CD4-positive, alpha-beta T cell treated with Interleukin-10 for 1 hour (primary cell): ENCODE measurements around the gene SHB.
"Not testable (repeated sequence)": the region's sequence is repeated elsewhere in the genome, so short reads cannot be mapped to it uniquely, and the experiment has no call there.

Source experiments
- DNase-seq: peaks from one replicate; pipeline ENCODE4 v3.0.0-alpha.2; 2020

SHB gene

DNA sequence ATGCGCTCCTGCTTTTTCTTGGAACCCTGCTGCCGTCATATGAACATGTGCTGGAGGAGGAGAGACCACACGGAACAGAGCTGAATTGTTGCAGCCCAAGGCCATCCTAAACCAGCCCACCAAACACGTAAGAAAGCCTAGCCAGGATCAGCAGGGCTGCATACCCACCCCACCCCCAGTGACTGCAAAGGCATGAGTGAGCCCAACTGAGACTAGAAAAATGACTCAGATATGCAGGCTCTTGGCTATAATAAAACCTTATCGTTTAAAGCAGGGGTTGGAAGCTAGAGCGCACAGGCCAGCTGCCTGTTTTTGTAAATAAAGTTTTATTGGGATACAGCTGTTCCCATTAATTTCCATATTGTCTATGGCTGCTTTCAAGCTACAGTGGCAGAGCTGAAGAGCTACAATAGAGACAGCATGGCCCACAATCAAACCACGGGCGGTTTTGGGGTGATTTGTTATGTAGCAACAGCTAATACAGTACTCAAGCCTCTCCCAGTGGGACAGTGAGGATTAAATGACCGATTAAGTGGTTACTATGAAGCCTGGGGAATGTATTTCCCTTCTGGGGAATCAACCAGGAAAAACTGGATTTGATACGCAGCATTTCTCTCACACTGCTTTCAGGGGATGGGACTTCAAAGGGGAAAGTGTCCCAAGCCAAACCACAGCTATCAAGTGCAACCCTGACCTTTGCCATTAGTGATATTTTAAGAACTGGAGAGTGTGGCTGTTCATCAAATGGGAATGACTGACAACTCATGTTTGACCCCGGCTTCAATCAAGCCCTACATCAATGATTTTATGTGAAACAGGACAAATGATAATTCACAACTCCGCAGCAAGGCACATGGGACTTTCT, 6.3 kb downstream of the SHB start:
- DNase-seq, result no peak

DNA sequence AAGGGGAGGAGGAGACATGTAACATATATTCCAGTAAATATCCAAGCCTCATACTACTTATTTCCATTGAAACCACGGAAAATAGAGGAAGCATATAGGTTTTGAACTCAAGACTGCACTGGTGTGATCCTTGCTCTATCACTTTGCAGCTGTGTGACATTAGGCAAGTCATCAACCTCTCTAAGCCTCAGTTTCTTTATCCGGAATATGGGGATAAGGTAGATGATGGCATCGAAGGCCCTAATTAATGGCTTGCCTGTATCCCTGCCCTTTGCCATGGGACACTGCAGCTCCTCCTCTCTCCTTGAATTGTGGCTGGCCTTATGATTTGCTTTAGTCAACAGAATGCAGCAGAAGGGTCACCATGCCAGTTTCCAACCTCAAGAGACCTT, 6.9 kb downstream of the SHB start:
- DNase-seq, result no peak

DNA sequence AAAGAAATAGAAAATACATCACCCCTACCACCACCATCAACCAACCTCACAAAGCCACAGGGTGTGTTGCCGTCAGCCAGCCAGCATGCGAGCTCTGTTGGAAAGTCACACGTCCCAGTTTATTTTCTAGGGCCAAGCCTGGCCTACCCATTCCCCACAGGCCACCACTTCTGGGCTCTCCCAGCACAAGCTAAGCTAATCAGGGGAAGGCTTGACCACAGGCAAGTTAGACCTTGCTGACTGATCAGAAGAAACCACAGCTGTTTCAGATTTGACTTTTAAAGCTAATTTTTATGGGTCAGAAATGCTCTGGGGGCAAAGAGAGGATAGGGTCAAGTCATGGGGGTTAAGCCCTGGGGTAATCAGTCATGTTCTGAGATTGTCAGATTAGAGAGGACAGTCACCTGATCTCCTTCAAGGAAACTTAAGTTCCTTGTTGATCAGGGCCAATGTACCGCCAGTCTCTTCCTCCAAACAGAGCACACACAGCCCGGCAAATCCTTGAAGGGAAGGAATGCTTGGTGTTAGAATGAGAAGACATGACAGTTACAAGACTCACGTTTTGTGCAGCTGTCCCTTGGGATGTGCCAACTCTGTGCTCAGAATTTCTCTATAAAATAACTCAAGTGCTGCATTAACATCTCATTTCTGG, 7.6 kb downstream of the SHB start:
- no peak for DNase-seq

DNA sequence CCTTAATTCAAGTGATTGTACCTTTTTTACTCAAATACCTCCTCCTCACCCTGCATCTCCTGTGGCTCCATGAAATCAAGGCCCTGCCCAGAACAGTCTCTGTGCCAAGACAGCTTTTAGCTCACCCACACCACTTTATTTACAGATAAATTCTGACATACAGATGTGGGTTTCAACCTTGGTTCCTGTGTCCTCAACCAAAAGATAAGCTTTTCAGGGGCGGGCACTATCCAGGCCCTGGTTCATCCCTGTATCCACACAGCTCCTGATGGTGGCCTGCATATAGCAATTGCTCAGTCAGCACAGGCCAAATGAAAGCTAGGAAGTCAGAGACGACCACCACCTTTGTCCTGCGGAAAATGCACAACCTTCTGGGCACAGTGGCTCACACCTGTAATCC, 8.3 kb downstream of the SHB start:
- DNase-seq, result no peak

DNA sequence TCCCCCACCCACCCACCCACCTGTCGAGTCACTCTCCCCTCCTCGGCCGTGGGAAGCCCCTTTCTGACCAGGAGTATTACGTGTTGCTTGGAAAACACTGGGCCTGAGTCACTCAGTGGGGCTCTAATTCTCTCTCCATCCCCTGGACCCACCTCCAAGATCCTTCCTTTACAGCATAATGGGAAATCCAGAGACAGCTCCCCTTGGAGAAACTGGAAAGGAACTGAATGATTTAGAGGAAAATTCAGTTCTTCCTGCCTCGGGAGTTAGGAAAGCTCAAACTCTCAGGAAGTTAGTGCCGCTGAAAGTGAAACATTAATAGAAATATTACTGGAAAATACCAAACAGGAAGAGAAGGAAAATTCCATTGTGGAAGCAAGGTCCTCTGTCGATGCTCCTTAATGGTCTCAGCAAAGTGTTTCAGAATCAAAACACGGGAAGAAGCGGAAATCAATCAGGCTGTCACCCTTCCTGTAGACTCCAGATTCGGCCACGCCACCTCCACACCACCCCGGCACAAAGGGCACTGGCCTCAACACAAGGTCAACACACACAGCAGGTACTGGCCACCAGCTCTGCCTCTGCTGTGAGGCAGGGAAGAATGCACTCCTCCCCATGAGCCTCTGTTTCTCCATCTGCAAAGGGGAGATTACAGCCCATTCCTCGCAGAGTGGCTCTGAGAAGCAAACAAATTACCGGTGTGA, 9.6 kb downstream of the SHB start:
- no peak for DNase-seq

DNA sequence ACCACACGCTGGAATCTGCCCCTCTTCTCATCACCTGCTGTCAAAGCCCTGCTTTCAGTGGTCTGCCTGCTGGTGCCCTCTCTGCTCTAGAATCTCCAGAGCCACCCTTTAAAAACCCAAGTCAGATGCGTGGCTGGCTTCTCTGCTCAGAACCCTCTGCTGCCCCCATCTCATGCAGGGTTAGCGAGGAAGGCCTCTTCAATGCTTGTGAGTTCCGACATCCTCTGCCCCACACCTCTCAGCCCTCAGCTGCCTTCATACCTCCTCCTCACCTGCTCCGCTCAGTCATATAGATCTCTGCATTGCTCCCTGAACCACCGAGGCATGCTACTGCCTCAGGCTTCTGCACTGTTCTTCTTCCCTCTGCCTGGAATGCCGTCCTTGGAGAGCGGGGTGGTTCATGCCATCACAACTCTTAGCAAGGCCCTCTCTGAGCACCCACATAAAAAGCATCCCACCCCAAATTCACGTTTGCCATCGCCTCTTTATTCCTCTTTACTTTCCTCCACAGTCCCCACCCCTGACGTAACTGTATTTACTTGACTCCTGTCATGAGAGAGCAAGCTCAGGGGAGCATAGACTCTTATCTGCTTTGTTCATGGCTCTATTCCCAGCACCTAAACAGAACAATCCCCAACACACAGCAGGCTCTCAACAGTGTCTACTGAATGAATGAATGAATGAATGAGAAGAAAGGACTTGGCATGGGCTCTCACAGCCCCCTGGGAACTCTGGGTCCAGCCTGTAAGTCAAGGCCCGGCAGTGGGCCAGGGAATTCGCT, 10.4 kb downstream of the SHB start:
- DNase-seq, result no peak

DNA sequence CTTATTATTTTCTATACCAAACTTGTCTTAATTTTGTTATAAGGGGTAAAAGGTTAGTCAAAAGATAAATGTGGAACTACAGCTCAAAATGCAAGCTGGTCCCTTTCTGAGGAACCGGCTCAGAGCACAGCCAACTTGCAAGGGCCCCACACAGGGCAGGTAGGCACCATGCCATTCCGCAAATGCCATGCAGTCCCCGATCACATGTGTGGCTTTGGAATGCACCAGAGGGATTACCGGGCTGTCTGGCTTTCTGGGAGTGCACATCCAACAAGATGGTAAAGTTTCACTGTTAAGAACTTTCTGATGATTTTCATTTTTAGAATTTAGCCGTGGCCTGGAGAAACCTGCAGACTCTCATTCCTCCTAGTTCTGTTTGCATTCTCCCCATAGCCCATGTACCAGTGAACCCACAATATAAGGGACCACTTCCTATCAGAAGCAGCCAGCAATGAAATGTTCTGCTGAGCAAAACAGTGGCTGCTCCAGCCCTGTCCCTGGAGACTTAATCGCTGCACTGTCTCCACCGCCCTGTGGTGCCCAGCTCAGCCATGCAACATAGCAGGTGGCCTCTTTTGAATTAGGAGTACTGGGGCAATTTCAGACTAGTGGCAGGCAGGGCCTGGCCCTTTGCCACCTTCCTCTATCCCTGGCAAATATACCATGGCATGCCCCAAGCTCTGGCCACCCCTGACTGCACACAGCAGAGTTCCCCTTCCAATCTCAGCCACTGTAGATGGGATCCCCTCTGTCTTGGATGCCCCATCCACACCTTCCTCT, 11.4 kb downstream of the SHB start:
- DNase-seq, result no peak

DNA sequence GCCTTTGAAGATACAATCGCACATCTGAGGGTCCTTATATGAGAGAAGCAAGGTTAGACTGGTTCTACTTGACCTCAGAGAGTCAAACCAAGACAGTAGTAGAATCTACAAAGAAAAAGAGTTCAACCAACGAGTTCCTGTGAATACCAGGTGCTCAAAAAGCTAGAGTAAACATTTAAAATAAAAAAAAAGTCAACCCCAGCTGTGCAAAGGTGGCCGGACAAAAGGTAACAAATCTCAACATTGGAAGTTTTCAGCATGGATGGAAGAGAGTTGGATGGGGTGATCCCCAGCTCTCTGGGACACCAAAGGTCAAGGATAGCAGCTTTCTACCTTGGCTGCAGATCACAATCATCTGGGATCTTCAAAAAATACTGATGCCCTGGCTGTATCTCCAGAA, 14.4 kb downstream of the SHB start:
- DNase-seq, result no peak

DNA sequence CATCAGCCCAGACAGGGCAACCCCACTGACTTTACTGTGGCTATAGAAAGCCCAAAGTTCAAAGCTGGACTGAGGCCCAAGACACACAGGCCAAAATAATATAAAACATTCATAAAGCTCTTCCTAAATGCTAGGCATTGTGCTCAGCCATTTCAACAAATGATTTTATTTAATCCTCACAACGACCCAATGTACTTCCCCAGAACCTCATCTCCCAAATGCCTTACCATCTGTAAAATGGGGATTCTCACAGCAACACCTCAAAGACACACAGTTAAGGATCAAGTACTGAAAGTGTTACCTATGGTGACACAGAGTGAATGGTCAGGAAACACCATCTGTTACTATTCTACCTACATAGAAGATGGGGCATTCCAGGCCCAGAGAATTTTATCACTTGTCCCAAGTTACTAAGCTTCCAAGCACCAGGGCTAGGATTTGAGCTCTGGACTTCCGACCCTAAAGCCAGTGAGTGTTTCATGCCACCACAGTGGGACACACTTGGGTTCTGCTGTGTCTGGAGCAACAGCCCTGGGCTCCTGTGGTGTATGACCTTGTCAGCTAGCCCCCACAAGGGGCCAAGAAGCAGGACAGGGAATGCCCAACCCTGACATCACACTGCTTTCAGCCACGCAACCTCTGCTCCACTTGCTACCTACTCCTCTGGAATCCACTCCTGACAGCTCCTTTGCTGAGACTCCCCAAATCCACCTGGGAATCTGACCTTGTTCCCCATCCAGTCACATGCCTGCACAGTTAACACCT, 15.1 kb downstream of the SHB start:
- DNase-seq, result no peak

DNA sequence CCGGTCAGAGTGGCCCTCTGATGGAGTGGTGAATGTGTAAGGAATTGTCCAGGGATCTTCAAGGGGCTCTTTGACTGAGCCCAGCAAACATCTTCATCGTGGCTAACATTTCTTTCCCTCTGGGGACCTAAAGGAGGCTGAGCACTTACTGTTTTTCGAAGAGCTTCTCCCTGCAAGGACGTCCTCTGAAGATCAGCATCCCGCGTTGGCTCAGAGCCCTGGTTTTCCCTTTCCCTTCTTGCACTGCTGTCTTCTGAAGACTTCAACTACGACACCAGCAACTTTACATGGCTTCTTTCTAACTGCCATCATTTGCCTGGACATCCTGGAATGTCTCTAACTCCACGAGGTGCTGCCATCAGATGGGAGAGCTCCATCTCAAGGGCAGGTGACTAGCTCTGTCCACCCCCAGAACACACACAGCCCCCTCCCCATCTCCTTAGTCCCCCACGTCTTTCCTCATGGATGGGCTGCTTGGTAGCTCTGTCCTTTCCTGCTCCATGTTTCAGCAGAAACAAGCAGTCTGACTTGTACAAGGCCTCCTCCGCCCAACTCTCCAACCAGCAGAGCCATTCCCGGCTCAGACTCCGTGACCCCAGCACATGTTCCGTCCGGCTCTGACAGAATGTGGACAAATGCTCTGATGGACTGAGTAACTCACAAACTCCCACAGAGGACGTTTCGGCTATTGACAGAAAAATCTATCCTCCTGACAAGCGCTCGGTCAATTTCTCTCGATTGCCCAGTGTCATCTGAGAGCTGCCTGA, 17.1 kb downstream of the SHB start:
- no peak for DNase-seq

DNA sequence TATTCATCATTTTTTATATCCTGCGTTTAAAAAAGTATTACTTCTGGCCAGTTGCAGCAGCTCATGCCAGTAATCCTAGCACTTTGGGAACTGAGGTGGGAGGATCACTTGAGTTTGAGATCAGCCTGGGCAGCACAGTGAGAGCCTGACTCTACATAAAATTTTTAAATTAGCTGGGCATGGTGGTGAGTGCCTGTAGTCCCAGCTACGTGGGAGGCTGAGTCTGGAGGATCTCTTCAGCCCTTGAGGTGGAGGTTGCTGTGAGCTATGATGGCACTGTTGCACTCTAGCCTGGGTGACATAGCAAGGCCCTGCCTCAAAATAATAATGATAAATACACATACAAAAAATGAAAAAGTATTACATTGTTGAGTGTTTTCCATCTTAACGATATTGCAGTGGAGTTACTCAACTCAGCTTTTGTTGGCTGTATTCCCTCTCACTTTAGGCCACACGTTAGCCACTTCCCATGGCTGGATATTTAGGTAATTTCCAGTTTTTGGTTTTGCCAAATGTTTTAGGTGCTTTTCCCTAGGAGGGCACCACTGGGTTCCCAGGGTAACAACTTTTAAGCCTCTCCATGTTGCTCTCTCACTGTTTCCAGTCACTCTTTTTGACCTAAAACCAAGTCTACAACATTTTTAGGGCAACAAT, 20.6 kb downstream of the SHB start:
- DNase-seq, result no peak

DNA sequence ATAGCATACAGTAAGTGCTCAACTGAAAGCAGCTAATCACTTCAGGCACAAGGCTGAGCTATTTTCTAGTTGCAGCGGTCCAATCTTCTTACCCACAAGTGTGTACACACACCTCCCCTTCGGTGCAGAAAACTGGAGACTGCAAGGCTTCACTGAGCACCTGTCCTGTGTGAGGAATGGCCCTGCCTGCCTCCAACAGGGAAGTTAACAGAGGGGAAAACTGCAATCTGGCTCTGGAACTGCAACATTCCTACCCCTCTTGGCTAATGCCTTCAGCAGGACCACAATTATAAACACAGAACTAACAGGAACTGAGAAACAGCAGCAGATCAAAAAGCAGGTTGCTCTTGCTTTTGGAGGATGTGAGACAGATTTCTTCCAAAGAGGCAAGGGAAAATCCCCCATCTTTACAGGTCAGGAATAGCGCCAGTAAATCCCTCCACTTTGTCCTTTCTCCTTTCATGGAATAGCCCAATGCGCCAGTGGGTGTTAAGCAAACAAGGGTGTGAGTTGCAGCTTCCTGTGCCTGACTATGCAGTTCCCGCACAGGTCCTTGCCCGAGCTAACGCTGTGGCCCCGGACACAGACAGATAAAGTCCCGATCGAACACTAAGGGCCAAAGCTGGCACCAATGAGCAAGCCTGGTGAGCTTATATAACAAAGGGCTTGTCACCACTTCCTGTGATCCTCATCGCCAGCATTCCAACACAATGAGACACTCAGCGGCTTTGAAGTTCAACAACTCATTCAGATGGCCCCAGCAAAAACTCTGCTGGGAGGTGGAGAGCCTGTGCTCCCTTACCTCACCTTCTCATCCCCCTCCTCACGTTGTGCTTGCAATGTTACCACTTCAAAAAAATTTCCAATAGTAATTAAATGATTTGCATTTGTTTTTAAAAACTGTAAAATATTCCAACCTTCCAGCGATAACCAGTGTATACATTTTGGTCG, 21.5 kb downstream of the SHB start:
- no peak for DNase-seq

DNA sequence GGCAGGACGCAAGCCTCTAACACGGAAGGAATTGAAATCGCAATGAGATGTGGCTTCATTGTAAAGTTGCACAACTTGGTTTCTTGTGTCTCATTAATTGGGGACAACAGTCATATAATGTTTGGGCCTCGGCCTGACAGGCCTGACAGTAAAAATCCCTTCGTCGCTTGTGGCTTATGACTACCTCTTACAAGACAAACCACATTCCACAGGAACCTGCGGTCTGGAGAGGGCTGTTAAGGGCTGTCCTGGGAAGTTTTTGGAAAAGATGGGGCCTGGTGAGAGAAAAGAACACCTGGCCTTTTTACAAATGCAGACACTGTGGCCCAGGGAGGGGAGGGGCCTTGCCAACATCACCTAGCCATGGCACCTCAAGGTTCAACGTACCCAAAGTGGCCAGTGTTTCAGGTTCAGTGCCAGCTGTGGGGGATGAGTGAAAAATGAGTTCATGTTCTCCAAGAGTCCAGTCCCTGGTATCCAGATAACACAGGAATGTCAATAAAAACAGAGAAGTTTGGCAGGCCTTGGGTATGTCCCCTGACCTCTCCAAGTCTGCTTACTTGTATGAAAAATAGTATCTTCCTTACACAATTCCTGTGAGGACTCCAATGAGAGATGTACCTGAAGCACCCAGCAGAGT, 22.2 kb downstream of the SHB start:
- no peak for DNase-seq

DNA sequence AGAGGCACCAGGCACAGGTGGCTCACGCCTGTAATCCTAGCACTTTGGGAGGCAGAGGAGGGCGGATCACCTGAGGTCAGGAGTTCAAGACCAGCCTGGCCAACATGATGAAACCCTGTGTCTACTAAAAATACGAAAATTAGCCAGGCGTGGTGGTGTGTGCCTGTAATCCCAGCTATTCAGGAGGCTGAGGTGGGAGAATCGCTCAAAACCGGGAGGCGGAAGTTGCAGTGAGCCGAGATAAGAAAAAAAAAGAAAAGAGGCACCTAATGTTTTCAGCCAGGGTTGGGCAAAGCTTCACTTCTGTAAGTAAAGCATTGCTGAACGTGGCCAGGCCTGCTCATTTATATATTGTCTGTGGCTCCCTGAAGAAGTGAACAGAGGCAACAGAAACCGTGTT, 23.1 kb downstream of the SHB start:
- DNase-seq, result not testable (repeated sequence)

DNA sequence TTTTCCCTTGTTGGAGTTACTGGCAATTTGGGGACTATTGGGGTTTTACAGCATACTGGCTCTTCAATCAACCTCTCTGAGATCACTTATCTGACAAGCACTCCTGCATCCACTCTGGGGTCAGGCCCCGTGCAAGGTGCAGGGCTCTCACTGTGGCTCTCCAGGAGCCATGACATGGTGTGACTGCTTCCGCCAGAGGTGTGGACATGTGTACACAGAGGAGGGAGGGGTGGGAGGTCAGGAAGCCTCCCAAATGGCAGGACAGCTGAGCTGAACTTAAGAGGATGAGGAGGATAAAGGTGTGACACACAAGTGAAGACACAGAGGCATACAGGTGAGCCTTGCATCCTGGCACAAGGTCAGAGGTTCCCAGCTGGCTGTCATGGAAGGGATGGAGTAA, 24.3 kb downstream of the SHB start:
- DNase-seq, result no peak

DNA sequence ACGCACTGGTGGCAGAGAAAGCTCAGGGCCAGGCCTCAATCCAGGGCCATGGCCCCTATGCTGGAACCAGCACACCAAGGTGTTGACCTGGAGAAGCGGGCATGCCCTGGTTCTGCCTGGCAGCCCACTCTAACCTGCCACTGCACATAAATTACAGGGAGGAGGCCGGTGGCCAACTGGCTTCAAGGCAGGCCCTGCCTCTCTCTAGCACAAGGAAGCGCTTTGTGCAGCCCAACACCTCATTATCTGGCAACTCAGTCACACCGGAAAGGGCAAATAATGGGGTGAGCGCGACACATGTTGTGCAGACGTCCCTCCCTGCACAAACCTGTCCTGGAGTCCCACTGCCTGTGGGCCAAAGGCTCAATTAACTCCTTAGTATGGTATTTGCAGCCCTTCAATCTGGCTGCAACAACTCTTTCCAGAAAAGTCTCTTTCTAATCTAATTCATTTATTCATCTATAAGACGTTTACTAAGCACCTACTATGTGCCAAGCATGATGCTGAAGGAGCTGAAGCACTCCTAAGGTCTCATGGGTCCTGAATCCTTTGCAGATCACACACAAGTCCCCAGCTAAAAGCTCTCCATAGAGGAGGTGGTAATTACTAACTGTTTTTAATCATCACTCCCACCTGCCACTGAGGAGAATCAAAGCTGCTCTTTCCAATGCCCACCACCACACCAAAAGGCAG, 24.9 kb downstream of the SHB start:
- DNase-seq, result no peak

DNA sequence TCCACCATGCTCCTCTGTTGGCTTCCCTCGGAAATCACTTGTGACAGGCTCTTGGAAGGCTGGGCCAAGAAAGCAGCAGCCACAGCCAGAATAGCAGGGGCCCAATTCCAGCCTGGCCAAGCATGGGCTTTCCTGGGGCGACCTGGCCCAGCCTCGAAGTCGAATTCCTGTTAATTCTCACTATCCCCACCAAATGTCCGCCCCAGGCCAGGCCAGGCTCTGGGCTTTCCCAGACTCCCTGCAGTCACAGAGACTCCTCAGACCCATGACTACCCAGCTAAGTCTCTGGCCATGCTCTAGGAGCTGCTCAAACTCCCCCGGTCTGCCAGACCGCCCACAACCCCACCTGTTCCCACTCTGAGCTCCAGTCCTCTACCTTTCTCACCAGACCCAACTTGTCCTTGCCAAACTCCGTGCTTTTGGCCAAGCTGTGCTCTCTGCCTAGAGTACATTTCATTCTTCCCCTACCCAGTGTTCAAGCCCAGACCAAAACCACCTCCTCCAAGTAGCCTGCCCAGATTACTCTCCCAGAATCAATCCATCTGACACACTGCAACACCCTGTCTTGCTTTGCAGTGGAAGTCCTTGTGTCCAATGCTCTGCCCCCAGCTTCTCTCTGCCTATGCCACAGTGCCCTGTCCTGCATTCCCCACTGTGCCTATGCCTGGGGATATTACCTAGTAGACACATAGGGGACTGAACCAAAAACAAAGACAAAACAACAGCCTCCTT, 26.2 kb downstream of the SHB start:
- no peak for DNase-seq
